HepG2 (cell line): ENCODE results near the gene RTEL1. TPM values are rescaled to one million over a fixed set of nuclear protein-coding genes. Genes with fewer than 3 reads are reported as not detected.

ENCODE experiments used
- EZH2 ChIP-seq: conservative IDR thresholded peaks from 2 replicates; pipeline ENCODE4 v1.6.1; 2012; ENCODE audit warnings: mild to moderate bottlenecking, low read depth, low read length, moderate library complexity
- HNRNPH1 ChIP-seq: fragments of 200-400 bp; formaldehyde crosslinking; optimal IDR thresholded peaks from 2 replicates; pipeline ENCODE3; 2017; ENCODE audit warnings: mild to moderate bottlenecking, low read depth, low read length
- IRF2 ChIP-seq: IDR thresholded peaks from 2 replicates; pipeline ENCODE4 v1.6.1; 2018; ENCODE audit warnings: missing genetic modification reagents, missing compliant biosample characterization
- MED1 ChIP-seq: sonication (generic); formaldehyde crosslinking; IDR thresholded peaks from 2 replicates; pipeline ENCODE4 v1.4.0; 2020; ENCODE audit warnings: missing genetic modification reagents
- NR2F2 ChIP-seq: IDR thresholded peaks from 2 replicates; pipeline ENCODE4 v1.6.1; 2012; ENCODE audit warnings: low read depth, inconsistent platforms, borderline replicate concordance
- SP140L ChIP-seq: sonication (generic); formaldehyde crosslinking; IDR thresholded peaks from 2 replicates; pipeline ENCODE4 v1.4.0; 2020; ENCODE audit warnings: missing genetic modification reagents, borderline replicate concordance
- STAT5B ChIP-seq: sonication (generic); formaldehyde crosslinking; IDR thresholded peaks from 2 replicates; pipeline ENCODE4 v1.4.0; 2020; ENCODE audit warnings: missing genetic modification reagents
- ZFP1 ChIP-seq: IDR thresholded peaks from 2 replicates; pipeline ENCODE4 v1.6.1; 2016
- ZMAT3 ChIP-seq: sonication (generic); formaldehyde crosslinking; conservative IDR thresholded peaks from 2 replicates; pipeline ENCODE4 v1.7.0; 2021; ENCODE audit warnings: missing genetic modification reagents
- ZNF343 ChIP-seq: sonication (generic); formaldehyde crosslinking; IDR thresholded peaks from 2 replicates; pipeline ENCODE4 v1.4.0; 2020; ENCODE audit warnings: mild to moderate bottlenecking, missing genetic modification reagents
- ZNF558 ChIP-seq: sonication (generic); formaldehyde crosslinking; IDR thresholded peaks from 2 replicates; pipeline ENCODE4 v1.9.0; 2022; ENCODE audit warnings: mild to moderate bottlenecking, missing genetic modification reagents, borderline replicate concordance
- ZNF572 ChIP-seq: sonication (generic); formaldehyde crosslinking; IDR thresholded peaks from 2 replicates; pipeline ENCODE4 v1.5.1; 2020; ENCODE audit warnings: mild to moderate bottlenecking, missing genetic modification reagents
- ZNF615 ChIP-seq: sonication (generic); formaldehyde crosslinking; IDR thresholded peaks from 2 replicates; pipeline ENCODE4 v1.5.0; 2020; ENCODE audit warnings: mild to moderate bottlenecking, missing genetic modification reagents, borderline replicate concordance
- ZSCAN21 ChIP-seq: sonication (generic); formaldehyde crosslinking; IDR thresholded peaks from 2 replicates; pipeline ENCODE4 v1.8.0; 2022; ENCODE audit warnings: mild to moderate bottlenecking, missing genetic modification reagents, moderate library complexity, borderline replicate concordance
- polyA plus RNA-seq, 8 experiments: library from polyadenylated mRNA; depleted of rRNA in 3 of 8; stranded (reverse) in 7 of 8; unstranded in 1 of 8; fragments of >200 nt; fragmentation: Illumina TruSeq in 4 of 8; extraction: Trizol in 4 of 8; gene quantifications; 2 replicates each; pipeline versions ENCODE4 v1.2.1 to v1.2.3, GENCODE V29; 2011 to 2016; ENCODE audit warnings: low read depth in 4 of 8, missing spikeins in 1 of 8, mixed read lengths in 1 of 8; ENCODE audit not compliant: insufficient read depth in 1 of 8
- total RNA-seq, 5 experiments: library from RNA; depleted of rRNA; stranded (reverse); fragments of >200 nt; fragmentation: Illumina TruSeq; extraction: Trizol; gene quantifications; 2 replicates each; pipeline ENCODE4 v1.2.3, GENCODE V29; 2016; ENCODE audit warnings: low read depth in 1 of 5
- TF ChIP-seq, protein P1 (sequence below): sonication (generic); formaldehyde crosslinking; IDR thresholded peaks from 2 replicates; pipeline ENCODE4 v1.4.0; 2020; ENCODE audit warnings: missing genetic modification reagents
- TF ChIP-seq, protein P2 (sequence below): sonication (generic); formaldehyde crosslinking; IDR thresholded peaks from 2 replicates; pipeline ENCODE4 v1.5.0; 2020; ENCODE audit warnings: missing genetic modification reagents
- TF ChIP-seq, protein P3 (sequence below): sonication (generic); formaldehyde crosslinking; IDR thresholded peaks from 2 replicates; pipeline ENCODE4 v1.4.0; 2020; ENCODE audit warnings: mild to moderate bottlenecking, missing genetic modification reagents
- TF ChIP-seq, protein P4 (sequence below): sonication (generic); formaldehyde crosslinking; IDR thresholded peaks from 2 replicates; pipeline ENCODE4 v1.4.0; 2020; ENCODE audit warnings: missing genetic modification reagents, mild to moderate bottlenecking, borderline replicate concordance

RTEL1 gene
- total and polyA plus RNA-seq, 2 of the 13 experiments (the other 11 are each of a cell fraction or from before 2014, with no cell fraction given): 21.8 to 36.4 TPM

DNA sequence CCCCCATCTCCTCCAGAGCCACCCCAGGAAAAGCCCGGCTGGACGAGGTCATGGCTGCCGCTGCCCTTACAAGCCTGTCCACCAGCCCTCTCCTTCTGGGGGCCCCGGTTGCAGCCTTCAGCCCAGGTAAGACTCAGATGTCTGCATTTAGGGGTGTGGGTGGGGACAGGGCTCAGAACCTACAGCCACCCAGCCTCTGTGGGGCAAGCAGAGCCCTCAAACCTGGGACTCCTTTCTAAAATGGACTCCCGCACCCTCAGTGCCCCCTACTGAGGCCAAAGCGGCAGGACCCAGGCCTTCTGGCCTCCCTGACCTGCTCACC is 83.2 kb downstream of the RTEL1 start (continued):
- TF ChIP-seq, protein P1, sequence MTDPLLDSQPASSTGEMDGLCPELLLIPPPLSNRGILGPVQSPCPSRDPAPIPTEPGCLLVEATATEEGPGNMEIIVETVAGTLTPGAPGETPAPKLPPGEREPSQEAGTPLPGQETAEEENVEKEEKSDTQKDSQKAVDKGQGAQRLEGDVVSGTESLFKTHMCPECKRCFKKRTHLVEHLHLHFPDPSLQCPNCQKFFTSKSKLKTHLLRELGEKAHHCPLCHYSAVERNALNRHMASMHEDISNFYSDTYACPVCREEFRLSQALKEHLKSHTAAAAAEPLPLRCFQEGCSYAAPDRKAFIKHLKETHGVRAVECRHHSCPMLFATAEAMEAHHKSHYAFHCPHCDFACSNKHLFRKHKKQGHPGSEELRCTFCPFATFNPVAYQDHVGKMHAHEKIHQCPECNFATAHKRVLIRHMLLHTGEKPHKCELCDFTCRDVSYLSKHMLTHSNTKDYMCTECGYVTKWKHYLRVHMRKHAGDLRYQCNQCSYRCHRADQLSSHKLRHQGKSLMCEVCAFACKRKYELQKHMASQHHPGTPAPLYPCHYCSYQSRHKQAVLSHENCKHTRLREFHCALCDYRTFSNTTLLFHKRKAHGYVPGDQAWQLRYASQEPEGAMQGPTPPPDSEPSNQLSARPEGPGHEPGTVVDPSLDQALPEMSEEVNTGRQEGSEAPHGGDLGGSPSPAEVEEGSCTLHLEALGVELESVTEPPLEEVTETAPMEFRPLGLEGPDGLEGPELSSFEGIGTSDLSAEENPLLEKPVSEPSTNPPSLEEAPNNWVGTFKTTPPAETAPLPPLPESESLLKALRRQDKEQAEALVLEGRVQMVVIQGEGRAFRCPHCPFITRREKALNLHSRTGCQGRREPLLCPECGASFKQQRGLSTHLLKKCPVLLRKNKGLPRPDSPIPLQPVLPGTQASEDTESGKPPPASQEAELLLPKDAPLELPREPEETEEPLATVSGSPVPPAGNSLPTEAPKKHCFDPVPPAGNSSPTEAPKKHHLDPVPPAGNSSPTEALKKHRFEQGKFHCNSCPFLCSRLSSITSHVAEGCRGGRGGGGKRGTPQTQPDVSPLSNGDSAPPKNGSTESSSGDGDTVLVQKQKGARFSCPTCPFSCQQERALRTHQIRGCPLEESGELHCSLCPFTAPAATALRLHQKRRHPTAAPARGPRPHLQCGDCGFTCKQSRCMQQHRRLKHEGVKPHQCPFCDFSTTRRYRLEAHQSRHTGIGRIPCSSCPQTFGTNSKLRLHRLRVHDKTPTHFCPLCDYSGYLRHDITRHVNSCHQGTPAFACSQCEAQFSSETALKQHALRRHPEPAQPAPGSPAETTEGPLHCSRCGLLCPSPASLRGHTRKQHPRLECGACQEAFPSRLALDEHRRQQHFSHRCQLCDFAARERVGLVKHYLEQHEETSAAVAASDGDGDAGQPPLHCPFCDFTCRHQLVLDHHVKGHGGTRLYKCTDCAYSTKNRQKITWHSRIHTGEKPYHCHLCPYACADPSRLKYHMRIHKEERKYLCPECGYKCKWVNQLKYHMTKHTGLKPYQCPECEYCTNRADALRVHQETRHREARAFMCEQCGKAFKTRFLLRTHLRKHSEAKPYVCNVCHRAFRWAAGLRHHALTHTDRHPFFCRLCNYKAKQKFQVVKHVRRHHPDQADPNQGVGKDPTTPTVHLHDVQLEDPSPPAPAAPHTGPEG: no peak
- TF ChIP-seq ZSCAN21 (CRISPR knock-in tag) (peak; percentile 10; the same call in 1 of the 2 replicates), ZNF572 (CRISPR knock-in tag) (no peak), SP140L (CRISPR knock-in tag) (no peak), ZMAT3 (CRISPR knock-in tag) (no peak), ZNF558 (CRISPR knock-in tag) (no peak; the same call in 1 of the 2 replicates), STAT5B (CRISPR knock-in tag) (0 out of 2 replicates have a peak, but pooled peaks have one; percentile 3), MED1 (CRISPR knock-in tag) (no peak), ZFP1 (CRISPR knock-in tag) (no peak), ZNF343 (CRISPR knock-in tag) (0 out of 2 replicates have a peak, but pooled peaks have one; percentile 2), EZH2 (no peak), ZNF615 (CRISPR knock-in tag) (no peak), IRF2 (CRISPR knock-in tag) (no peak), HNRNPH1 (no peak), NR2F2 (0 out of 2 replicates have a peak, but pooled peaks have one; percentile 22)
- TF ChIP-seq, protein P2, sequence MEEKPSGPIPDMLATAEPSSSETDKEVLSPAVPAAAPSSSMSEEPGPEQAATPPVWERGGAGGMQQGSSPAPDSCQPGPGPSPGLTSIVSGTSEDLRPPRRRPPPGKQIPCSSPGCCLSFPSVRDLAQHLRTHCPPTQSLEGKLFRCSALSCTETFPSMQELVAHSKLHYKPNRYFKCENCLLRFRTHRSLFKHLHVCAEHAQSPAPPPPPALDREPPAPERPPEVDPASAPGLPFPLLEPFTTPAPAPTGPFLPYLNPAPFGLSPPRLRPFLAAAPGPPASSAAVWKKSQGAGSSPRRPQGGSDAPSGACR (CRISPR knock-in tag): peak; percentile 13; the same call in 1 of the 2 replicates
- TF ChIP-seq, protein P3, sequence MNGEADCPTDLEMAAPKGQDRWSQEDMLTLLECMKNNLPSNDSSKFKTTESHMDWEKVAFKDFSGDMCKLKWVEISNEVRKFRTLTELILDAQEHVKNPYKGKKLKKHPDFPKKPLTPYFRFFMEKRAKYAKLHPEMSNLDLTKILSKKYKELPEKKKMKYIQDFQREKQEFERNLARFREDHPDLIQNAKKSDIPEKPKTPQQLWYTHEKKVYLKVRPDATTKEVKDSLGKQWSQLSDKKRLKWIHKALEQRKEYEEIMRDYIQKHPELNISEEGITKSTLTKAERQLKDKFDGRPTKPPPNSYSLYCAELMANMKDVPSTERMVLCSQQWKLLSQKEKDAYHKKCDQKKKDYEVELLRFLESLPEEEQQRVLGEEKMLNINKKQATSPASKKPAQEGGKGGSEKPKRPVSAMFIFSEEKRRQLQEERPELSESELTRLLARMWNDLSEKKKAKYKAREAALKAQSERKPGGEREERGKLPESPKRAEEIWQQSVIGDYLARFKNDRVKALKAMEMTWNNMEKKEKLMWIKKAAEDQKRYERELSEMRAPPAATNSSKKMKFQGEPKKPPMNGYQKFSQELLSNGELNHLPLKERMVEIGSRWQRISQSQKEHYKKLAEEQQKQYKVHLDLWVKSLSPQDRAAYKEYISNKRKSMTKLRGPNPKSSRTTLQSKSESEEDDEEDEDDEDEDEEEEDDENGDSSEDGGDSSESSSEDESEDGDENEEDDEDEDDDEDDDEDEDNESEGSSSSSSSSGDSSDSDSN (CRISPR knock-in tag): no peak
- TF ChIP-seq, protein P4, sequence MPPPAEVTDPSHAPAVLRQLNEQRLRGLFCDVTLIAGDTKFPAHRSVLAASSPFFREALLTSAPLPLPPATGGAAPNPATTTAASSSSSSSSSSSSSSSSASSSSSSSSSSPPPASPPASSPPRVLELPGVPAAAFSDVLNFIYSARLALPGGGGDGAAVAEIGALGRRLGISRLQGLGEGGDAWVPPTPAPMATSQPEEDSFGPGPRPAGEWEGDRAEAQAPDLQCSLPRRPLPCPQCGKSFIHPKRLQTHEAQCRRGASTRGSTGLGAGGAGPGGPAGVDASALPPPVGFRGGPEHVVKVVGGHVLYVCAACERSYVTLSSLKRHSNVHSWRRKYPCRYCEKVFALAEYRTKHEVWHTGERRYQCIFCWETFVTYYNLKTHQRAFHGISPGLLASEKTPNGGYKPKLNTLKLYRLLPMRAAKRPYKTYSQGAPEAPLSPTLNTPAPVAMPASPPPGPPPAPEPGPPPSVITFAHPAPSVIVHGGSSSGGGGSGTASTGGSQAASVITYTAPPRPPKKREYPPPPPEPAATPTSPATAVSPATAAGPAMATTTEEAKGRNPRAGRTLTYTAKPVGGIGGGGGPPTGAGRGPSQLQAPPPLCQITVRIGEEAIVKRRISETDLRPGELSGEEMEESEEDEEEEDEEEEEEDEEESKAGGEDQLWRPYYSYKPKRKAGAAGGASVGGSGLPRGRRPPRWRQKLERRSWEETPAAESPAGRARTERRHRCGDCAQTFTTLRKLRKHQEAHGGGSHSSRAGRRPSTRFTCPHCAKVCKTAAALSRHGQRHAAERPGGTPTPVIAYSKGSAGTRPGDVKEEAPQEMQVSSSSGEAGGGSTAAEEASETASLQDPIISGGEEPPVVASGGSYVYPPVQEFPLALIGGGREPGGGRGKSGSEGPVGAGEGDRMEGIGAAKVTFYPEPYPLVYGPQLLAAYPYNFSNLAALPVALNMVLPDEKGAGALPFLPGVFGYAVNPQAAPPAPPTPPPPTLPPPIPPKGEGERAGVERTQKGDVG (CRISPR knock-in tag): no peak
